HG03135 (cell line): Measurements from ENCODE around the gene DHRS7B.

Experiments
- ATAC-seq: cut with Tn5 transposase; IDR thresholded peaks from one replicate; pipeline ENCODE4 v1.9.1; 2021; ENCODE audit warnings: mild to moderate bottlenecking, moderate library complexity; ENCODE audit not compliant: unreplicated experiment

Gene DHRS7B

GRCh38 chr17:21232033-21232749 lies 105.4 kb downstream of the DHRS7B start:
- ATAC-seq, result no peak

GRCh38 chr17:21233581-21234347 lies 107.0 kb downstream of the DHRS7B start:
- ATAC-seq, result no peak

GRCh38 chr17:21235921-21236320 lies 109.2 kb downstream of the DHRS7B start:
- ATAC-seq, result no peak

- ATAC-seq, result no peak
These were observed 113.1 kb downstream of the DHRS7B start for GRCh38 chr17:21239680-21240368.

GRCh38 chr17:21240369-21241055 lies 113.7 kb downstream of the DHRS7B start:
- no peak for ATAC-seq
